ENCODE results near the gene STAT3. TPM values are rescaled to one million over a fixed set of nuclear protein-coding genes. Genes with fewer than 3 reads are reported as not detected.

The STAT3 gene
- polyA plus RNA-seq, 1 of the 3 experiments (the other 2 are of a cell fraction): 35.7 TPM

DNA sequence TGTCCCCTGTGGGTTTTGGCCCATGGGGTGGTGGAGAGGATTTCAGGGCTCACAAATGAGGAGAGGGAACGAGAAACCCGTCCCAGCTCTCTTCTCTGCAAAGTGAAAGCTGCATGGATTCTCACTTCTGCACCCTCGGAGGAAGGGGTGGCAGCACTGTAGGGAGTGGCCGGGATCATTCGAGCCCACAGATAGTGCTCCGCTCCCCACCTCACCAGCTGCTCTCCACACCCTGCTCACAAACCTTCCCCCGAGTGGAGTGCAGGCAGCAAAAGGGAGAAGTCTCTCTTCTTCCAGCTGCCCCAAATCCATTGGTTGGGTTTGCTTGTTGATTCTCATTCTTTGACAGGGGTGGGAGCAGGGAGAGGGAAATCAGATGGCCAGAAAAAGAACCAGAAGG is 79.8 kb downstream of the STAT3 start:
- Histone ChIP-seq H3K36me3 (replicated peaks in 1 of 2; ENCODE audit: control insufficient read depth in 1 of 2, insufficient read depth in 2 of 2, low read length in 1 of 2) (peaks cover 4 to 5% of the 10 kb centered on the region in 2 experiments), H4K20me1 (ENCODE audit: insufficient read depth) (no peaks in the 10 kb centered on the region), H3K79me2 (ENCODE audit: insufficient read depth) (no peaks in the 10 kb centered on the region), H3K4me3 (ENCODE audit: low read depth in 2 of 2, low read length in 1 of 2) (no peak overlapping the region), H2AFZ (ENCODE audit: low read depth) (no peak overlapping the region), H3K27ac (ENCODE audit: low read depth in 2 of 2, low read length in 1 of 2) (no peak overlapping the region), H3K9ac (no peak overlapping the region), H3K9me3 (no peaks in the 10 kb centered on the region), H3K4me2 (no peak overlapping the region), H3K27me3 (ENCODE audit: insufficient read depth) (no peaks in the 10 kb centered on the region), H3F3A (replicated peaks; ENCODE audit: insufficient read depth) (peaks cover 8% of the 10 kb centered on the region), H3K4me1 (ENCODE audit: control insufficient read depth in 1 of 2, insufficient read depth in 2 of 2, low read depth in 1 of 2, low read length in 1 of 2) (peaks cover 0 to 15% of the 10 kb centered on the region in 2 experiments; a peak in 2 of 4 replicates), H3K9me2 (no peaks in the 10 kb centered on the region)
- DNase-seq: no peak
- TF ChIP-seq JUND (IDR thresholded peaks at IDR 0.05): no peak
- no peak for TF ChIP-seq RAD21 (IDR thresholded peaks at IDR 0.05; ENCODE audit: low read length)
- TF ChIP-seq SMC3 (IDR thresholded peaks at IDR 0.05; ENCODE audit: low read depth, low read length): no peak
- TF ChIP-seq RCOR1 (IDR thresholded peaks at IDR 0.05; ENCODE audit: low read length): no peak
- no peak for TF ChIP-seq EZH2phosphoT487 (IDR thresholded peaks at IDR 0.05; ENCODE audit: borderline replicate concordance, low read depth)
- no peak for TF ChIP-seq RFX5 (IDR thresholded peaks at IDR 0.05; ENCODE audit: low read length)
- TF ChIP-seq, protein P1, sequence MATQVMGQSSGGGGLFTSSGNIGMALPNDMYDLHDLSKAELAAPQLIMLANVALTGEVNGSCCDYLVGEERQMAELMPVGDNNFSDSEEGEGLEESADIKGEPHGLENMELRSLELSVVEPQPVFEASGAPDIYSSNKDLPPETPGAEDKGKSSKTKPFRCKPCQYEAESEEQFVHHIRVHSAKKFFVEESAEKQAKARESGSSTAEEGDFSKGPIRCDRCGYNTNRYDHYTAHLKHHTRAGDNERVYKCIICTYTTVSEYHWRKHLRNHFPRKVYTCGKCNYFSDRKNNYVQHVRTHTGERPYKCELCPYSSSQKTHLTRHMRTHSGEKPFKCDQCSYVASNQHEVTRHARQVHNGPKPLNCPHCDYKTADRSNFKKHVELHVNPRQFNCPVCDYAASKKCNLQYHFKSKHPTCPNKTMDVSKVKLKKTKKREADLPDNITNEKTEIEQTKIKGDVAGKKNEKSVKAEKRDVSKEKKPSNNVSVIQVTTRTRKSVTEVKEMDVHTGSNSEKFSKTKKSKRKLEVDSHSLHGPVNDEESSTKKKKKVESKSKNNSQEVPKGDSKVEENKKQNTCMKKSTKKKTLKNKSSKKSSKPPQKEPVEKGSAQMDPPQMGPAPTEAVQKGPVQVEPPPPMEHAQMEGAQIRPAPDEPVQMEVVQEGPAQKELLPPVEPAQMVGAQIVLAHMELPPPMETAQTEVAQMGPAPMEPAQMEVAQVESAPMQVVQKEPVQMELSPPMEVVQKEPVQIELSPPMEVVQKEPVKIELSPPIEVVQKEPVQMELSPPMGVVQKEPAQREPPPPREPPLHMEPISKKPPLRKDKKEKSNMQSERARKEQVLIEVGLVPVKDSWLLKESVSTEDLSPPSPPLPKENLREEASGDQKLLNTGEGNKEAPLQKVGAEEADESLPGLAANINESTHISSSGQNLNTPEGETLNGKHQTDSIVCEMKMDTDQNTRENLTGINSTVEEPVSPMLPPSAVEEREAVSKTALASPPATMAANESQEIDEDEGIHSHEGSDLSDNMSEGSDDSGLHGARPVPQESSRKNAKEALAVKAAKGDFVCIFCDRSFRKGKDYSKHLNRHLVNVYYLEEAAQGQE (IDR thresholded peaks at IDR 0.05; ENCODE audit: low read depth, low read length): no peak
- TF ChIP-seq, protein P2, sequence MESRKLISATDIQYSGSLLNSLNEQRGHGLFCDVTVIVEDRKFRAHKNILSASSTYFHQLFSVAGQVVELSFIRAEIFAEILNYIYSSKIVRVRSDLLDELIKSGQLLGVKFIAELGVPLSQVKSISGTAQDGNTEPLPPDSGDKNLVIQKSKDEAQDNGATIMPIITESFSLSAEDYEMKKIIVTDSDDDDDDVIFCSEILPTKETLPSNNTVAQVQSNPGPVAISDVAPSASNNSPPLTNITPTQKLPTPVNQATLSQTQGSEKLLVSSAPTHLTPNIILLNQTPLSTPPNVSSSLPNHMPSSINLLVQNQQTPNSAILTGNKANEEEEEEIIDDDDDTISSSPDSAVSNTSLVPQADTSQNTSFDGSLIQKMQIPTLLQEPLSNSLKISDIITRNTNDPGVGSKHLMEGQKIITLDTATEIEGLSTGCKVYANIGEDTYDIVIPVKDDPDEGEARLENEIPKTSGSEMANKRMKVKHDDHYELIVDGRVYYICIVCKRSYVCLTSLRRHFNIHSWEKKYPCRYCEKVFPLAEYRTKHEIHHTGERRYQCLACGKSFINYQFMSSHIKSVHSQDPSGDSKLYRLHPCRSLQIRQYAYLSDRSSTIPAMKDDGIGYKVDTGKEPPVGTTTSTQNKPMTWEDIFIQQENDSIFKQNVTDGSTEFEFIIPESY (IDR thresholded peaks at IDR 0.05; ENCODE audit: borderline replicate concordance, low read depth): no peak
- TF ChIP-seq POLR2AphosphoS5 (IDR thresholded peaks at IDR 0.05; ENCODE audit: low read depth, low read length): no peak
- CTCF ChIA-PET: interaction anchor here (0.7 to 26.2 kb wide), 5 partner anchors 13 to 219 kb away, joined by 3 to 683 read pairs (median 34); no protein-coding TSS in a partner anchor
- WGBS (ENCODE audit: low lambda C conversion rate): 95% methylated on average over 4 of the region's 7 CpGs
- POLR2A ChIA-PET: no interaction called here

DNA sequence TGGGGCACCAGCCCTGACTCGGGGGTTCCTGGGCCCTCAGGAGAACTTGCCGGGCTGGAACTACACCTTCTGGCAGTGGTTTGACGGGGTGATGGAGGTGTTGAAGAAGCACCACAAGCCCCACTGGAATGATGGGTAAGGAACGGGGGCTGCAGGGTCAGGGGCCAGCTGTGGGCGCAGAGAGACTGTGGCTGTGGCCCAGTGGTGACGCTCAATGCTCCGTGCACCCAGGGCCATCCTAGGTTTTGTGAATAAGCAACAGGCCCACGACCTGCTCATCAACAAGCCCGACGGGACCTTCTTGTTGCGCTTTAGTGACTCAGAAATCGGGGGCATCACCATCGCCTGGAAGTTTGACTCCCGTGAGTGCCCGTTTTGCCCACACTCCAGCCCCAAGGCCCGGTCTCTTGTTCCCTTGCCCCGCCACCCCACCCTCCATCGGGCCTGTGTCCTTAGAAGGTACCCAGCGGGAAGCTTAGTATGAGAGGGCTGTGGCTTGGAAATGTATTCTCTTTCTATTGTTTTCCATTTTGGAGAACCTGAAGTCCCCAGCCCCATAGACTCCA is 80.8 kb downstream of the STAT3 start:
- DNase-seq: no peak
- Histone ChIP-seq H3K27me3 (ENCODE audit: insufficient read depth) (no peaks in the 10 kb centered on the region), H3K4me1 (ENCODE audit: control insufficient read depth in 1 of 2, insufficient read depth in 2 of 2, low read depth in 1 of 2, low read length in 1 of 2) (peaks cover 0 to 13% of the 10 kb centered on the region in 2 experiments; a peak in 2 of 4 replicates), H4K20me1 (ENCODE audit: insufficient read depth) (no peaks in the 10 kb centered on the region), H3K9me2 (no peaks in the 10 kb centered on the region), H3F3A (replicated peaks; ENCODE audit: insufficient read depth) (peaks cover 8% of the 10 kb centered on the region), H3K4me3 (ENCODE audit: low read depth in 2 of 2, low read length in 1 of 2) (no peak overlapping the region), H2AFZ (ENCODE audit: low read depth) (no peak overlapping the region), H3K9ac (no peak overlapping the region), H3K9me3 (no peaks in the 10 kb centered on the region), H3K27ac (ENCODE audit: low read depth in 2 of 2, low read length in 1 of 2) (no peak overlapping the region), H3K36me3 (replicated peaks in 1 of 2; ENCODE audit: control insufficient read depth in 1 of 2, insufficient read depth in 2 of 2, low read length in 1 of 2) (peaks cover 4 to 5% of the 10 kb centered on the region in 2 experiments), H3K79me2 (ENCODE audit: insufficient read depth) (no peaks in the 10 kb centered on the region), H3K4me2 (no peak overlapping the region)
- ChIA-PET POLR2A (no interaction called here), CTCF (interaction anchor here (1.0 to 26.2 kb wide), 2 partner anchors 82 to 96 kb away, joined by 3 to 683 read pairs; no protein-coding TSS in a partner anchor)
- 94% methylated on average over 18 of the region's 19 CpGs for WGBS (ENCODE audit: low lambda C conversion rate)
- no peak for TF ChIP-seq GABPA (IDR thresholded peaks at IDR 0.05; ENCODE audit: low read depth)
- TF ChIP-seq TEAD4 (IDR thresholded peaks at IDR 0.05; ENCODE audit: borderline replicate concordance, insufficient read depth): no peak
- TF ChIP-seq, protein P2 (IDR thresholded peaks at IDR 0.05; ENCODE audit: borderline replicate concordance, low read depth): no peak
- TF ChIP-seq, protein P3, sequence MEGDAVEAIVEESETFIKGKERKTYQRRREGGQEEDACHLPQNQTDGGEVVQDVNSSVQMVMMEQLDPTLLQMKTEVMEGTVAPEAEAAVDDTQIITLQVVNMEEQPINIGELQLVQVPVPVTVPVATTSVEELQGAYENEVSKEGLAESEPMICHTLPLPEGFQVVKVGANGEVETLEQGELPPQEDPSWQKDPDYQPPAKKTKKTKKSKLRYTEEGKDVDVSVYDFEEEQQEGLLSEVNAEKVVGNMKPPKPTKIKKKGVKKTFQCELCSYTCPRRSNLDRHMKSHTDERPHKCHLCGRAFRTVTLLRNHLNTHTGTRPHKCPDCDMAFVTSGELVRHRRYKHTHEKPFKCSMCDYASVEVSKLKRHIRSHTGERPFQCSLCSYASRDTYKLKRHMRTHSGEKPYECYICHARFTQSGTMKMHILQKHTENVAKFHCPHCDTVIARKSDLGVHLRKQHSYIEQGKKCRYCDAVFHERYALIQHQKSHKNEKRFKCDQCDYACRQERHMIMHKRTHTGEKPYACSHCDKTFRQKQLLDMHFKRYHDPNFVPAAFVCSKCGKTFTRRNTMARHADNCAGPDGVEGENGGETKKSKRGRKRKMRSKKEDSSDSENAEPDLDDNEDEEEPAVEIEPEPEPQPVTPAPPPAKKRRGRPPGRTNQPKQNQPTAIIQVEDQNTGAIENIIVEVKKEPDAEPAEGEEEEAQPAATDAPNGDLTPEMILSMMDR (IDR thresholded peaks at IDR 0.05): no peak
- TF ChIP-seq, protein P4, sequence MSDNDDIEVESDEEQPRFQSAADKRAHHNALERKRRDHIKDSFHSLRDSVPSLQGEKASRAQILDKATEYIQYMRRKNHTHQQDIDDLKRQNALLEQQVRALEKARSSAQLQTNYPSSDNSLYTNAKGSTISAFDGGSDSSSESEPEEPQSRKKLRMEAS (IDR thresholded peaks at IDR 0.05; ENCODE audit: low read depth): no peak
- TF ChIP-seq RCOR1 (IDR thresholded peaks at IDR 0.05; ENCODE audit: low read length): no peak
- no peak for TF ChIP-seq ELF1 (IDR thresholded peaks at IDR 0.05)
